ENCODE measurements around the gene TTR. TPM values are rescaled to one million over a fixed set of nuclear protein-coding genes. Genes with fewer than 3 reads are reported as not detected.

Gene TTR
- total and polyA plus RNA-seq, 2 of the 13 experiments (the other 11 are each of a cell fraction or from before 2014, with no cell fraction given) = 91.3 to 496 TPM

DNA sequence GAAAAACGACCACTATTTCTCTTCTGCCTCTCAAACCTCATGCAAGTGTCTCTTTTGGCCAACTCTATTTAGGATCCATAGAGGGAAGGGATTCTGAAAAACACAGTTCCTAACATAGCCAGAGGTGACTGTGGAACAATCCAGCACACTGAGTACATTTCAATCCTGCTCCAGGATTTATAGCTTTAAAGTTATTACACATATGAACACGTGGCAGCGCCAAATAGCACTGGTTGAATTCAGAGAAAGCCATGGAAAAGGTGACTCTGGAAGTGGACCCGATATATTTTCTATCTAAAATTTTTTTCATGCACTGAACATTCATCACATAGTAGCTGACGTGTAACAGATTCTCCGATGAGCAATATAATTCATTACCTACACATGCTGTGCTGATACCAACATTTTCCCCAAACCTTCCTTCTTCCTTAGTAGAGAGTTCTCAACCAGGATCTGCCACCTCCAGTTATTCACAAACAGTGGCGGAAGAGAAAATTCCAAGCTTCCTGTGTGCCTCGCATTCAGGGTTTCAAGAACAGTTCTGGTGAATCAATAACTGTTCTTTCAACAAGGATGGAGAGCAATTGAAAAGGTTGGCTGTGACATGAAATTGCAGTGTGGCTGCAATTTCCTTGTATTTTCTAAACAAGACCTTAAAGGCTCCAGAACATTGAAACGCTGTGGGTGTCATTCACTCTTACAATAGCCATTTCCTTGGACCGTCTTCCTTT is 25.7 kb upstream of the TTR start (continued):
- TF ChIP-seq ZBTB44 (CRISPR knock-in tag; IDR thresholded peaks at IDR 0.05) (no peak), NR2C2 (CRISPR knock-in tag; IDR thresholded peaks at IDR 0.05; ENCODE audit: borderline replicate concordance) (no peak), CREM (IDR thresholded peaks at IDR 0.05) (no peak), CREM (CRISPR knock-in tag; IDR thresholded peaks at IDR 0.05) (no peak), ZNF124 (CRISPR knock-in tag; IDR thresholded peaks at IDR 0.05) (0 out of 2 replicates have a peak, but pooled peaks have one; percentile 34), FIP1L1 (IDR thresholded peaks at IDR 0.05; ENCODE audit: borderline replicate concordance, insufficient read depth, low read depth, low read length) (no peak), ZNF562 (CRISPR knock-in tag; IDR thresholded peaks at IDR 0.05; ENCODE audit: borderline replicate concordance) (no peak), ZFP41 (CRISPR knock-in tag; IDR thresholded peaks at IDR 0.05; ENCODE audit: borderline replicate concordance) (no peak), NFATC3 (CRISPR knock-in tag; IDR thresholded peaks at IDR 0.05) (no peak), GABPB1 (CRISPR knock-in tag; IDR thresholded peaks at IDR 0.05) (no peak), POGZ (CRISPR knock-in tag; IDR thresholded peaks at IDR 0.05) (peak; percentile 21; the same call in 1 of the 2 replicates), ZNF883 (CRISPR knock-in tag; IDR thresholded peaks at IDR 0.05; ENCODE audit: not compliant biosample characterization) (no peak), TGIF2 (CRISPR knock-in tag; IDR thresholded peaks at IDR 0.05) (no peak), YEATS4 (CRISPR knock-in tag; IDR thresholded peaks at IDR 0.05; ENCODE audit: borderline replicate concordance) (no peak), ZFP1 (CRISPR knock-in tag; IDR thresholded peaks at IDR 0.05) (no peak), CHD2 (IDR thresholded peaks at IDR 0.05; ENCODE audit: low read depth, low read length) (no peak), NONO (IDR thresholded peaks at IDR 0.05) (no peak), NONO (CRISPR knock-in tag; conservative IDR thresholded peaks at IDR 0.05) (no peak), FOXA1 (IDR thresholded peaks at IDR 0.05) (no peak), FOXA1 (CRISPR knock-in tag; IDR thresholded peaks at IDR 0.05) (0 out of 2 replicates have a peak, but pooled peaks have one; percentile 39), ZNF512B (CRISPR knock-in tag; IDR thresholded peaks at IDR 0.05; ENCODE audit: borderline replicate concordance) (no peak), ZNF781 (CRISPR knock-in tag; IDR thresholded peaks at IDR 0.05; ENCODE audit: borderline replicate concordance, not compliant biosample characterization) (no peak), NCOA5 (CRISPR knock-in tag; IDR thresholded peaks at IDR 0.05) (no peak), GTF3A (CRISPR knock-in tag; conservative IDR thresholded peaks at IDR 0.05) (no peak), ZNF674 (CRISPR knock-in tag; IDR thresholded peaks at IDR 0.05; ENCODE audit: low read depth) (no peak), ZNF839 (CRISPR knock-in tag; IDR thresholded peaks at IDR 0.05; ENCODE audit: borderline replicate concordance) (no peak), CBX5 (CRISPR knock-in tag; IDR thresholded peaks at IDR 0.05; ENCODE audit: borderline replicate concordance) (no peak), GZF1 (CRISPR knock-in tag; IDR thresholded peaks at IDR 0.05) (no peak)

All from HepG2 (cell line).